ENCODE data around the gene DES.

Gene DES

DNA sequence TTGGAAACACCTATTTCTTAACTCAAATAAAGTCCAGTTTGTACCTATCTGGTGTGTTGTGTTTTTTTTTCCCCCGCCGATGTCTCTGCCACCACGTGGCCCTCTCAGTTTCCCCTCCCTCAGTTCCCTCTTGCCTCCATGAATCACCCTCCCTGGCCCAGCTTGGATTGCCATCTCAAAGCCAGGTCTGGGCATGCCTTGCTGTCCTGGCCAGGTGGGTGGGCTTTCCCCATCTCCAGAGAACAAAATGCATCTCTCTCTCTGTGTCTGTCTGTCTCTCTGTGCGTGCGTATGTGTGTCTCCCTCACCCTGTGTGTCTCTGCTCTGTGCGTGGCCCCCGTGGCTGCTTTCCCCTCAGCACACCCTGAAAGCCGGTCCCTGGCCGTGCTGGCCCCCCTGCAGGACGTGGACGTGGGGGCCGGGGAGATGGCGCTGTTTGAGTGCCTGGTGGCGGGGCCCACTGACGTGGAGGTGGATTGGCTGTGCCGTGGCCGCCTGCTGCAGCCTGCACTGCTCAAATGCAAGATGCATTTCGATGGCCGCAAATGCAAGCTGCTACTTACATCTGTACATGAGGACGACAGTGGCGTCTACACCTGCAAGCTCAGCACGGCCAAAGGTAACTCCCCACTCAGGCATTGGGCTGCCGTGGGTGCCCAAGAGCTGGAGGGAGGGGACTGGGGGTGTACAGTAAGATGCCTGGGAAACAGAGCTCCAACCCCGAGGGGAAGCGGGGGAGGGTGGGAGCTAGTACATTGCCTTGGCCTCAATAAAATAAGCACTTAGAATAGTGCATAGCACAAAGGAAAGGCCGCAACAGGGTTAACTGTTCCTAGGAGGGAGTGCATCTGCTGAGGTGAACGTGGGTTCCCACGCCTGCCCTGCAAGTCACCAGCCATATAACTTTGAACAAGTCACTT is 48.9 kb downstream of the DES start:
- Histone ChIP-seq H3K4me2 (ENCODE audit: low read depth, low read length) (no peak overlapping the region), H3K9me3 (replicated peaks; ENCODE audit: insufficient read depth, low read length) (no peaks in the 10 kb centered on the region), H3K9ac (ENCODE audit: low read length) (no peak overlapping the region), H3K9me2 (replicated peaks; ENCODE audit: insufficient read depth, low read length) (no peaks in the 10 kb centered on the region), H3K4me1 (ENCODE audit: low read length) (no peaks in the 10 kb centered on the region), H3K79me2 (ENCODE audit: low read length) (no peaks in the 10 kb centered on the region), H2AFZ (ENCODE audit: low read length) (no peak overlapping the region), H3K4me3 (ENCODE audit: low read length) (no peak overlapping the region), H3F3A (ENCODE audit: insufficient read depth, low read length) (no peaks in the 10 kb centered on the region), H3K27ac (ENCODE audit: low read length) (no peak overlapping the region), H3K36me3 (replicated peaks; ENCODE audit: insufficient read depth, low read length) (no peaks in the 10 kb centered on the region), H3K27me3 (replicated peaks; ENCODE audit: insufficient read depth, low read length) (peaks cover 59% of the 10 kb centered on the region), H4K20me1 (ENCODE audit: insufficient read depth, low read length) (no peaks in the 10 kb centered on the region)
- no peak for TF ChIP-seq EZH2 (optimal IDR thresholded peaks at IDR 0.05; ENCODE audit: low read depth, low read length)
- no peak for TF ChIP-seq EZH2phosphoT487 (IDR thresholded peaks at IDR 0.05; ENCODE audit: low read length)
- TF ChIP-seq, protein P1, sequence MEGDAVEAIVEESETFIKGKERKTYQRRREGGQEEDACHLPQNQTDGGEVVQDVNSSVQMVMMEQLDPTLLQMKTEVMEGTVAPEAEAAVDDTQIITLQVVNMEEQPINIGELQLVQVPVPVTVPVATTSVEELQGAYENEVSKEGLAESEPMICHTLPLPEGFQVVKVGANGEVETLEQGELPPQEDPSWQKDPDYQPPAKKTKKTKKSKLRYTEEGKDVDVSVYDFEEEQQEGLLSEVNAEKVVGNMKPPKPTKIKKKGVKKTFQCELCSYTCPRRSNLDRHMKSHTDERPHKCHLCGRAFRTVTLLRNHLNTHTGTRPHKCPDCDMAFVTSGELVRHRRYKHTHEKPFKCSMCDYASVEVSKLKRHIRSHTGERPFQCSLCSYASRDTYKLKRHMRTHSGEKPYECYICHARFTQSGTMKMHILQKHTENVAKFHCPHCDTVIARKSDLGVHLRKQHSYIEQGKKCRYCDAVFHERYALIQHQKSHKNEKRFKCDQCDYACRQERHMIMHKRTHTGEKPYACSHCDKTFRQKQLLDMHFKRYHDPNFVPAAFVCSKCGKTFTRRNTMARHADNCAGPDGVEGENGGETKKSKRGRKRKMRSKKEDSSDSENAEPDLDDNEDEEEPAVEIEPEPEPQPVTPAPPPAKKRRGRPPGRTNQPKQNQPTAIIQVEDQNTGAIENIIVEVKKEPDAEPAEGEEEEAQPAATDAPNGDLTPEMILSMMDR (IDR thresholded peaks at IDR 0.05; ENCODE audit: low read length), result no peak
- DNase-seq, result no peak

- Histone ChIP-seq H3K9ac (ENCODE audit: low read length) (no peak overlapping the region), H3K4me3 (ENCODE audit: low read length) (no peak overlapping the region), H3K79me2 (ENCODE audit: low read length) (no peaks in the 10 kb centered on the region), H3K4me2 (ENCODE audit: low read depth, low read length) (no peak overlapping the region), H3F3A (ENCODE audit: insufficient read depth, low read length) (no peaks in the 10 kb centered on the region), H3K9me2 (replicated peaks; ENCODE audit: insufficient read depth, low read length) (no peaks in the 10 kb centered on the region), H2AFZ (ENCODE audit: low read length) (no peak overlapping the region), H3K36me3 (replicated peaks; ENCODE audit: insufficient read depth, low read length) (no peaks in the 10 kb centered on the region), H3K27me3 (replicated peaks; ENCODE audit: insufficient read depth, low read length) (peaks cover 65% of the 10 kb centered on the region), H3K27ac (ENCODE audit: low read length) (no peak overlapping the region), H3K4me1 (ENCODE audit: low read length) (no peaks in the 10 kb centered on the region), H3K9me3 (replicated peaks; ENCODE audit: insufficient read depth, low read length) (no peaks in the 10 kb centered on the region), H4K20me1 (ENCODE audit: insufficient read depth, low read length) (no peaks in the 10 kb centered on the region)
- no peak for DNase-seq
- TF ChIP-seq, protein P1 (IDR thresholded peaks at IDR 0.05; ENCODE audit: low read length), result no peak
- TF ChIP-seq EZH2phosphoT487 (IDR thresholded peaks at IDR 0.05; ENCODE audit: low read length) (no peak), EZH2 (optimal IDR thresholded peaks at IDR 0.05; ENCODE audit: low read depth, low read length) (no peak)
Measured at GRCh38 chr2:219467736-219468075, 49.5 kb downstream of the DES start.

DNA sequence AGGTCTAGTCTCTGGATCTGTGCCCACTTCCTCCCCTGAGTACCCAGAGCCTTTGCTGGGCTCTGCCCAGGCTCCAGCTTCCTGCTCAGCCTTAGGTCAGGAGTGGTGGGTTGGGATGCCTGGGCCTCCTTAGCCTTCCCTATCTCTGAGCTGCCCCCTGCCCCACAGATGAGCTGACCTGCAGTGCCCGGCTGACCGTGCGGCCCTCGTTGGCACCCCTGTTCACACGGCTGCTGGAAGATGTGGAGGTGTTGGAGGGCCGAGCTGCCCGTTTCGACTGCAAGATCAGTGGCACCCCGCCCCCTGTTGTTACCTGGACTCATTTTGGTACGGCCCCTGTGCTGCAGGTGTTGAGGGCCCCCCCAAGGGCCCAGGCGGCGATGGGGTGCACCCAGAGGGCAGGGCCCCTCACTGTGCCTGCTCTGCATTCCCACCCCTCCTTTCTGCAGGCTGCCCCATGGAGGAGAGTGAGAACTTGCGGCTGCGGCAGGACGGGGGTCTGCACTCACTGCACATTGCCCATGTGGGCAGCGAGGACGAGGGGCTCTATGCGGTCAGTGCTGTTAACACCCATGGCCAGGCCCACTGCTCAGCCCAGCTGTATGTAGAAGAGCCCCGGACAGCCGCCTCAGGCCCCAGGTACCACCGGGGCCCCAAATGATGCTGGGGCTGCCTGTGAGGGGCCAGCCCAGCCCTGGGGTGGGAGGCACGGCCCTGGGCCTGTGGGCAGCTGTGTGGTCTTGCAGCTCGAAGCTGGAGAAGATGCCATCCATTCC is 50.4 kb downstream of the DES start:
- H3K9me2 ChIP-seq (replicated peaks; ENCODE audit: insufficient read depth, low read length), result no peaks in the 10 kb centered on the region
- H3F3A ChIP-seq (ENCODE audit: insufficient read depth, low read length), result no peaks in the 10 kb centered on the region
- H3K4me1 ChIP-seq (ENCODE audit: low read length), result no peaks in the 10 kb centered on the region
- no peak overlapping the region for H2AFZ ChIP-seq (ENCODE audit: low read length)
- no peak overlapping the region for H3K27ac ChIP-seq (ENCODE audit: low read length)
- H3K27me3 ChIP-seq (replicated peaks; ENCODE audit: insufficient read depth, low read length), result peaks cover 74% of the 10 kb centered on the region
- TF ChIP-seq EZH2phosphoT487 (IDR thresholded peaks at IDR 0.05; ENCODE audit: low read length), result no peak
- TF ChIP-seq EZH2 (optimal IDR thresholded peaks at IDR 0.05; ENCODE audit: low read depth, low read length), result no peak
- TF ChIP-seq, protein P1 (IDR thresholded peaks at IDR 0.05; ENCODE audit: low read length), result no peak
- H3K4me2 ChIP-seq (ENCODE audit: low read depth, low read length), result no peak overlapping the region
- no peaks in the 10 kb centered on the region for H3K36me3 ChIP-seq (replicated peaks; ENCODE audit: insufficient read depth, low read length)
- no peak for DNase-seq
- H4K20me1 ChIP-seq (ENCODE audit: insufficient read depth, low read length), result no peaks in the 10 kb centered on the region
- H3K4me3 ChIP-seq (ENCODE audit: low read length), result no peak overlapping the region
- H3K79me2 ChIP-seq (ENCODE audit: low read length), result no peaks in the 10 kb centered on the region
- H3K9ac ChIP-seq (ENCODE audit: low read length), result no peak overlapping the region
- H3K9me3 ChIP-seq (replicated peaks; ENCODE audit: insufficient read depth, low read length), result no peaks in the 10 kb centered on the region
